B cell (primary cell): ENCODE results near the gene TRAF3.

ENCODE experiments used
- EZH2 ChIP-seq: IDR thresholded peaks from 2 replicates; pipeline ENCODE4 v1.6.1; 2012; ENCODE audit warnings: borderline replicate concordance, low read depth, mild to moderate bottlenecking, moderate library complexity, low read length; ENCODE audit not compliant: insufficient read depth, poor library complexity, severe bottlenecking
- TF ChIP-seq, protein P1 (sequence below): fragments of 200-600 bp; IDR thresholded peaks from one replicate; pipeline ENCODE4 v1.8.0; 2022; ENCODE audit warnings: antibody characterized with exemption, mild to moderate bottlenecking

DNA sequence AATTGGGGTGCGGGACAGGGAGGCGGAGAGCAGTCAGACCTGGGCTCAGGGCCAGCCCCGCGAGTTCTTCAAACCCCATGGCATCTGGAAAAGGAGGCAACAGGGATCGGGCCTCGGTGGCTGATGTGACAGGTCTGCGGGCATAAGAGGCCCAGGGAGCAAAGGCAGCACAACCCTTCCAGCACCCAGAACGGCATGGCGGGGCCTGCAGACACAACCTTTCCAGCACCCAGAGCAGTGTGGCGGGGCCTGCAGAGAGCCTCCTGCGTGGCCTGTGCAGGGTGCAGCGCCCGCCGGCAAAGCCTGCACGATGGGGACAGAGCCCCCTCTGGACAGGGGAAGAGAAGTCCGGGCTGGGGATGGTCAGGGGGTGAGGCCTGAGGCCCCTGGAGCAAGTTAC, 26.2 kb upstream of the TRAF3 start:
- TF ChIP-seq, protein P1, sequence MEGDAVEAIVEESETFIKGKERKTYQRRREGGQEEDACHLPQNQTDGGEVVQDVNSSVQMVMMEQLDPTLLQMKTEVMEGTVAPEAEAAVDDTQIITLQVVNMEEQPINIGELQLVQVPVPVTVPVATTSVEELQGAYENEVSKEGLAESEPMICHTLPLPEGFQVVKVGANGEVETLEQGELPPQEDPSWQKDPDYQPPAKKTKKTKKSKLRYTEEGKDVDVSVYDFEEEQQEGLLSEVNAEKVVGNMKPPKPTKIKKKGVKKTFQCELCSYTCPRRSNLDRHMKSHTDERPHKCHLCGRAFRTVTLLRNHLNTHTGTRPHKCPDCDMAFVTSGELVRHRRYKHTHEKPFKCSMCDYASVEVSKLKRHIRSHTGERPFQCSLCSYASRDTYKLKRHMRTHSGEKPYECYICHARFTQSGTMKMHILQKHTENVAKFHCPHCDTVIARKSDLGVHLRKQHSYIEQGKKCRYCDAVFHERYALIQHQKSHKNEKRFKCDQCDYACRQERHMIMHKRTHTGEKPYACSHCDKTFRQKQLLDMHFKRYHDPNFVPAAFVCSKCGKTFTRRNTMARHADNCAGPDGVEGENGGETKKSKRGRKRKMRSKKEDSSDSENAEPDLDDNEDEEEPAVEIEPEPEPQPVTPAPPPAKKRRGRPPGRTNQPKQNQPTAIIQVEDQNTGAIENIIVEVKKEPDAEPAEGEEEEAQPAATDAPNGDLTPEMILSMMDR, result no peak
- TF ChIP-seq EZH2, result no peak
